ENCODE measurements around the gene CCDC167. TPM values are rescaled to one million over a fixed set of nuclear protein-coding genes. Genes with fewer than 3 reads are reported as not detected.

CCDC167 gene
- total RNA-seq, 2 experiments from 2014 or later = 81.4 to 138 TPM

GRCh38 chr6:37485291-37485702 is 14.4 kb downstream of the CCDC167 start:
- POLR2A ChIA-PET = interaction anchor here (0.7 kb wide), 1 partner anchor 17 kb away, joined by 3 read pairs; no protein-coding TSS in a partner anchor
- intact Hi-C loops (cut with micrococcal nuclease; ENCODE audit: unreplicated experiment) = no loop called here
- CTCF ChIA-PET (ENCODE audit: unreplicated experiment) = no interaction called here
- no peak for DNase-seq (ENCODE audit: low spot score)
- Histone ChIP-seq H2AFZ (ENCODE audit: low read length) (no peak overlapping the region), H4K20me1 (ENCODE audit: insufficient read depth, low read length) (no peaks in the 10 kb centered on the region), H3K27ac (ENCODE audit: low read depth, low read length, poor library complexity, severe bottlenecking) (no peak overlapping the region), H3K36me3 (ENCODE audit: insufficient read depth, low read length) (peaks cover 41% of the 10 kb centered on the region; the same call in 1 of the 2 replicates), H3K9me2 (ENCODE audit: insufficient read depth, low read length) (no peaks in the 10 kb centered on the region), H3K4me3 (ENCODE audit: low read depth, low read length, poor library complexity, severe bottlenecking) (no peak overlapping the region), H3K4me1 (ENCODE audit: insufficient read depth, low read length, poor library complexity, severe bottlenecking) (no peaks in the 10 kb centered on the region), H3K79me2 (ENCODE audit: insufficient read depth, low read depth, low read length) (no peaks in the 10 kb centered on the region), H3K4me2 (ENCODE audit: low read length) (no peak overlapping the region), H3K9me3 (ENCODE audit: low read length) (no peaks in the 10 kb centered on the region)
- no TSS peak for BruUV-seq (replicated peaks)
- TF ChIP-seq CTCF (conservative IDR thresholded peaks at IDR 0.05; ENCODE audit: low read length) (0 out of 2 replicates have a peak, but pooled peaks have one; percentile 28), EZH2phosphoT487 (IDR thresholded peaks at IDR 0.05; ENCODE audit: borderline replicate concordance, low read depth, low read length) (no peak)

GRCh38 chr6:37484786-37485170 is 14.9 kb downstream of the CCDC167 start:
- Histone ChIP-seq H3K9me3 (ENCODE audit: low read length) (no peaks in the 10 kb centered on the region), H3K36me3 (ENCODE audit: insufficient read depth, low read length) (peaks cover 46% of the 10 kb centered on the region; the same call in 1 of the 2 replicates), H3K9me2 (ENCODE audit: insufficient read depth, low read length) (no peaks in the 10 kb centered on the region), H3K27ac (ENCODE audit: low read depth, low read length, poor library complexity, severe bottlenecking) (no peak overlapping the region), H3K79me2 (ENCODE audit: insufficient read depth, low read depth, low read length) (no peaks in the 10 kb centered on the region), H4K20me1 (ENCODE audit: insufficient read depth, low read length) (no peaks in the 10 kb centered on the region), H2AFZ (ENCODE audit: low read length) (no peak overlapping the region), H3K4me2 (ENCODE audit: low read length) (no peak overlapping the region), H3K4me1 (ENCODE audit: insufficient read depth, low read length, poor library complexity, severe bottlenecking) (no peaks in the 10 kb centered on the region), H3K4me3 (ENCODE audit: low read depth, low read length, poor library complexity, severe bottlenecking) (no peak overlapping the region)
- ChIA-PET POLR2A (interaction anchor here (0.7 kb wide), 2 partner anchors 17 to 207 kb away, joined by 3 to 4 read pairs; no protein-coding TSS in a partner anchor), CTCF (ENCODE audit: unreplicated experiment) (interaction anchor here (0.5 kb wide), 1 partner anchor 346 kb away, joined by 3 read pairs; no protein-coding TSS in a partner anchor)
- TF ChIP-seq EZH2phosphoT487 (IDR thresholded peaks at IDR 0.05; ENCODE audit: borderline replicate concordance, low read depth, low read length) (no peak), CTCF (conservative IDR thresholded peaks at IDR 0.05; ENCODE audit: low read length) (no peak)
- intact Hi-C loops (cut with micrococcal nuclease; ENCODE audit: unreplicated experiment) = loop anchor here (1.0 to 5.0 kb wide), 4 partner anchors 48 to 208 kb away; no protein-coding TSS in a partner anchor
- no peak for DNase-seq (ENCODE audit: low spot score)
- no TSS peak for BruUV-seq (replicated peaks)

All from OCI-LY7 (cell line).